A673 (cell line): ENCODE measurements around the gene PDCD10. TPM values are rescaled to one million over a fixed set of nuclear protein-coding genes. Genes with fewer than 3 reads are reported as not detected.

Source experiments
- BruUV-seq: library from RNA; stranded (reverse); fragments of 400-500 nt; replicated peaks from 2 replicates; lab custom pipeline; 2021; lab: Mats Ljungman, UMichigan
- CTCF ChIA-PET: fragments of 300-600 bp; sonication (Branson Sonifier 250); formaldehyde crosslinking; loops from one replicate; lab custom pipeline; 2022; ENCODE audit warnings: antibody characterized with exemption; lab: Charles Lee
- POLR2A ChIA-PET: fragments of 300-600 bp; sonication (Branson Sonifier 250); formaldehyde crosslinking; loops from one replicate; lab custom pipeline; 2022; ENCODE audit warnings: antibody characterized with exemption; ENCODE audit not compliant: low non-redundant PET; lab: Charles Lee
- DNase-seq: peaks from one replicate; pipeline ENCODE4 v3.0.0-alpha.2; 2015; ENCODE audit warnings: low spot score
- H3K27ac ChIP-seq: fragments of 200-600 bp; sonication (generic); 2 replicates; pipeline ENCODE4 v1.5.1; 2016; ENCODE audit warnings: mixed run types, low read depth, mild to moderate bottlenecking, mixed read lengths, antibody characterized with exemption, low read length; ENCODE audit not compliant: poor library complexity, severe bottlenecking
- H3K27me3 ChIP-seq: fragments of 200-600 bp; sonication (generic); replicated peaks from 2 replicates; pipeline ENCODE4 v1.6.1; 2017; ENCODE audit warnings: mixed run types, low read depth, mild to moderate bottlenecking, mixed read lengths, antibody characterized with exemption, low read length; ENCODE audit not compliant: insufficient read depth, poor library complexity
- H3K36me3 ChIP-seq: fragments of 200-600 bp; sonication (generic); 2 replicates; pipeline ENCODE4 v1.6.1; 2016; ENCODE audit warnings: mixed run types, mild to moderate bottlenecking, mixed read lengths, antibody characterized with exemption, low read length; ENCODE audit not compliant: insufficient read depth, poor library complexity, severe bottlenecking
- H3K4me1 ChIP-seq: fragments of 200-600 bp; sonication (generic); 2 replicates; pipeline ENCODE4 v1.6.1; 2017; ENCODE audit warnings: mixed run types, mild to moderate bottlenecking, mixed read lengths, antibody characterized with exemption, low read length; ENCODE audit not compliant: insufficient read depth, poor library complexity, severe bottlenecking
- H3K4me3 ChIP-seq: fragments of 200-600 bp; sonication (generic); 2 replicates; pipeline ENCODE4 v1.5.1; 2016; ENCODE audit warnings: low read depth, mixed run types, mild to moderate bottlenecking, mixed read lengths, low read length; ENCODE audit not compliant: poor library complexity, severe bottlenecking
- H3K9me3 ChIP-seq: fragments of 200-600 bp; sonication (generic); 2 replicates; pipeline ENCODE4 v1.6.1; 2016; ENCODE audit warnings: mixed run types, low read depth, mild to moderate bottlenecking, mixed read lengths, antibody characterized with exemption, low read length; ENCODE audit not compliant: poor library complexity, severe bottlenecking
- EZH2 ChIP-seq: fragments of 200-600 bp; sonication (generic); IDR thresholded peaks from 2 replicates; pipeline ENCODE4 v1.6.1; 2017; ENCODE audit warnings: borderline replicate concordance, low read depth, mild to moderate bottlenecking, mixed read lengths, antibody characterized with exemption, low read length; ENCODE audit not compliant: poor library complexity, severe bottlenecking
- intact Hi-C: fragments of 100-400 bp; cut with micrococcal nuclease; formaldehyde crosslinking; loops from one replicate; pipeline ENCODE4 v1.10.0; 2022; ENCODE audit not compliant: unreplicated experiment
- total RNA-seq: library from RNA; stranded (reverse); gene quantifications from 2 replicates; pipeline ENCODE4 v1.2.3, GENCODE V29; 2021
- TF ChIP-seq, protein P1 (sequence below): fragments of 300-800, 200-600 bp; sonication (generic); conservative IDR thresholded peaks from 2 replicates; pipeline ENCODE4 v1.5.1; 2017; ENCODE audit warnings: low read depth, mild to moderate bottlenecking, antibody characterized with exemption, low read length, moderate library complexity, mixed read lengths

PDCD10 gene
- total RNA-seq, 1 experiment from 2014 or later, result 47.0 TPM

DNA sequence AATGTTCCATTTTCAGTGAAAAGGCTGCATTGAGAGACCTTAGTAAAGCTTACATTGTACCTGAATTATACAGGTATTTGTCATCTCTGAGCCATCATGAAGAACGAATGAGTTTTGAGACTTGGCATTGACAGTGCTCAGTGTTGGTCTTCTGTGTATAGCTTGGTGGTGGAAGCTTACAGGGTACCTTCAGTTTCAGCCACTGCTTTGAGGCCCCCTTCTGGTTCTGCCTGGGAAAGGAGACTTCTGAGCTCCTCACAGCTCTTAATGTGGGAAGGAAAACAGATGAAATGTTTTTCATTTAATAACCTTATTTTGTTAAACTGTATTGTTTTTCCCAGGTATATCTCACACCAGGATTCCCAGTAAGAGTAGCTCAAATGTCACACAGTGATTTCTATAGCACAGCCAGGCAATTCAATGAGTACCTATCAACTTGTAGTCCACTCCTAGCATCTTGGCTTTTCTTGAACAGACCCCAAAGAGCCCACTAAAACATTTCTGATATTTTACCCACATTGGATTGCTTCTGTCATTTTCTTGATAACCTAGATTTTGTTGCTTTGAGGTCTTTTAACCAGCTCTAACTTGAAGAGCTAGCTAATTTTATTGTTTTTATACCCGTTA is 6.4 kb upstream of the PDCD10 start:
- TF ChIP-seq EZH2, result no peak
- TF ChIP-seq, protein P1, sequence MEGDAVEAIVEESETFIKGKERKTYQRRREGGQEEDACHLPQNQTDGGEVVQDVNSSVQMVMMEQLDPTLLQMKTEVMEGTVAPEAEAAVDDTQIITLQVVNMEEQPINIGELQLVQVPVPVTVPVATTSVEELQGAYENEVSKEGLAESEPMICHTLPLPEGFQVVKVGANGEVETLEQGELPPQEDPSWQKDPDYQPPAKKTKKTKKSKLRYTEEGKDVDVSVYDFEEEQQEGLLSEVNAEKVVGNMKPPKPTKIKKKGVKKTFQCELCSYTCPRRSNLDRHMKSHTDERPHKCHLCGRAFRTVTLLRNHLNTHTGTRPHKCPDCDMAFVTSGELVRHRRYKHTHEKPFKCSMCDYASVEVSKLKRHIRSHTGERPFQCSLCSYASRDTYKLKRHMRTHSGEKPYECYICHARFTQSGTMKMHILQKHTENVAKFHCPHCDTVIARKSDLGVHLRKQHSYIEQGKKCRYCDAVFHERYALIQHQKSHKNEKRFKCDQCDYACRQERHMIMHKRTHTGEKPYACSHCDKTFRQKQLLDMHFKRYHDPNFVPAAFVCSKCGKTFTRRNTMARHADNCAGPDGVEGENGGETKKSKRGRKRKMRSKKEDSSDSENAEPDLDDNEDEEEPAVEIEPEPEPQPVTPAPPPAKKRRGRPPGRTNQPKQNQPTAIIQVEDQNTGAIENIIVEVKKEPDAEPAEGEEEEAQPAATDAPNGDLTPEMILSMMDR, result peak; percentile 55
- Histone ChIP-seq H3K4me1 (no peaks in the 10 kb centered on the region), H3K27ac (no peak overlapping the region), H3K36me3 (no peaks in the 10 kb centered on the region), H3K9me3 (no peaks in the 10 kb centered on the region), H3K4me3 (no peak overlapping the region), H3K27me3 (peaks cover 13% of the 10 kb centered on the region)
- POLR2A ChIA-PET, result no interaction called here
- no TSS peak for BruUV-seq
- intact Hi-C loops, result loop anchor here (5.0 kb wide), 1 partner anchor 334 kb away; no protein-coding TSS in a partner anchor
- CTCF ChIA-PET, result interaction anchor here (1.1 kb wide), 1 partner anchor 361 kb away, joined by 5 read pairs; the partner anchor contains the start of gene ZBBX
- DNase-seq, result peak; percentile 47

DNA sequence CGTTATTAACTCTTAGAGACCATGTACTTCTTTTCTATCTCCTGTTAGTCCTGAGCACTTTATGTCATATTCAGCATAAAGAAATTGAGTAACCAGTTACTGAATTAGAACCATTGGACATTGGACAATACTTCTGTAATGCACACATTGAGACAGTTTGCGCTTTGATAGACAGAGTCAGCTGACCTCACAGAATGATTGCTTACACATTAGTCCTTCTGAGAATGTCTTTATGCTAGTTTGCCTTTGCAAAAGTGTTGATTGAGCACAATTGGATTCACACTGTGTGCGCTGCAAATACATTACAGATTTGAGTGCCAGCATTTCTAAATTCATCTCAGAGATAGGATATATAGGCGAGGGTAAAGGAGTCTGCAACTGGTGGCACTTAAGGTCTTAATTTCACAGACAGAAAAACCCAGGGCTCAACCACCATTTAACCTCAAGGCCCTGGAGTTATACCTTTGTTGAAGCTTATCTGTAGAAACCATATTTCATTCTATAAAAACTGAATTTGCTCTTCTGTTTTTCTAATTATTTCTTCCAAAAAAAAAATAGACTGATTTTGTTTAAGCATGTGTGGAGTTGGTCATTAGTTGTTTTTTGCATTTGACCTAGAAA is 4.6 kb upstream of the PDCD10 start:
- H3K4me3 ChIP-seq, result no peak overlapping the region
- peaks cover 13% of the 10 kb centered on the region for H3K27me3 ChIP-seq
- ChIA-PET POLR2A (no interaction called here), CTCF (no interaction called here)
- intact Hi-C loops, result loop anchor here (5.0 kb wide), 1 partner anchor 357 kb away; the partner anchor contains the start of gene ZBBX
- TF ChIP-seq, protein P1, result no peak
- TF ChIP-seq EZH2, result no peak
- H3K27ac ChIP-seq, result no peak overlapping the region
- BruUV-seq, result no TSS peak
- no peaks in the 10 kb centered on the region for H3K4me1 ChIP-seq
- DNase-seq, result no peak
- no peaks in the 10 kb centered on the region for H3K9me3 ChIP-seq
- H3K36me3 ChIP-seq, result no peaks in the 10 kb centered on the region

DNA sequence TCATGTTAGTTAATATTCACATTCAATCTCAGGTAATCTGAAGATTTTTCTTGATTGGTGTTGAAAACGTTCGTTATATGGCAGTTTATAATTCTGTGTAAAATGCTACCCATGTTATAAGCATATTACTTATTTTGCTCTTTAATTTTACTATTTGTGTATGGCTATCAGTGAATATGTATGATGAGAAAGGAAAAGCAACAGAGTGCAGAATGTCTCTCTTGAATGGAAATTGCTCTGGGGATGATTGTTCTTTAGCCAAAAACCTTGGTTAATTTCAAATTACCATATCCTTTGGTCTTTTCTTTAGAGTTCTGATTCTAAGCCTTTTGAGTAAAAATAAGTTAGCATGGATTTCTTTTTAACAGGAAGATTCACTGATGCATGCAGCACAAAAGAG is 3.3 kb upstream of the PDCD10 start:
- ChIA-PET POLR2A (no interaction called here), CTCF (no interaction called here)
- peaks cover 8% of the 10 kb centered on the region for H3K4me1 ChIP-seq
- no peaks in the 10 kb centered on the region for H3K36me3 ChIP-seq
- no peak for DNase-seq
- no TSS peak for BruUV-seq
- intact Hi-C loops, result loop anchor here (5.0 kb wide), 1 partner anchor 356 kb away; the partner anchor contains the start of gene ZBBX
- no peak overlapping the region for H3K27ac ChIP-seq
- peaks cover 13% of the 10 kb centered on the region for H3K27me3 ChIP-seq
- TF ChIP-seq EZH2, result no peak
- TF ChIP-seq, protein P1, result no peak
- no peak overlapping the region for H3K4me3 ChIP-seq
- no peaks in the 10 kb centered on the region for H3K9me3 ChIP-seq
